HG02970 (cell line): Measurements from ENCODE around the gene ESYT2.
A peak's percentile ranks its signal among the peaks of the same experiment; 100 is the strongest.
"Not testable (repeated sequence)": the region's sequence is repeated elsewhere in the genome, so short reads cannot be mapped to it uniquely, and the experiment has no call there.

Source experiments
- ATAC-seq: cut with Tn5 transposase; IDR thresholded peaks from one replicate; pipeline ENCODE4 v1.9.1; 2021; ENCODE audit warnings: mild to moderate bottlenecking, moderate library complexity, moderate number of reproducible peaks; ENCODE audit not compliant: unreplicated experiment, low FRiP score

Gene ESYT2

GRCh38 chr7:158856883-158857668, 27.8 kb upstream of the ESYT2 start:
- ATAC-seq: peak; percentile 23

DNA sequence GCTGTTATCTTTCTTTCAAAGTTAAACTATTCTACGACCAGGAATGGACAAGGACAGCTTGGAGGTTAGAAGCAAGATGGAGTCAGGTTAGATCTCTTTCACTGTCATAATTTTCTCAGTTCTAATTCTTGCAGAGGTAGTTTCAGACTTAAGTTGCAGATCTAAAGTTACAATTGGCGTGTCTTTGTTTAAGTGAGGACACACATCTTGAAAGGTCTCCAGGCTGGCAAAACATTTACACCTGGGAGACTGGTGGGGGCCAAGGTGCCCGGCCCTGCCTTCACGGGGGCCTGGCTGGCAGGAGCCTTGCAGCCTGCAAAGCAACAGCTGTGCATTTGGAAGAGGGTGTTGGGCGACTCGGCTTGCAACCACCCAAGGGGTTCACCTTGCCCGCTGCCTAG, 25.4 kb upstream of the ESYT2 start:
- ATAC-seq: no peak

DNA sequence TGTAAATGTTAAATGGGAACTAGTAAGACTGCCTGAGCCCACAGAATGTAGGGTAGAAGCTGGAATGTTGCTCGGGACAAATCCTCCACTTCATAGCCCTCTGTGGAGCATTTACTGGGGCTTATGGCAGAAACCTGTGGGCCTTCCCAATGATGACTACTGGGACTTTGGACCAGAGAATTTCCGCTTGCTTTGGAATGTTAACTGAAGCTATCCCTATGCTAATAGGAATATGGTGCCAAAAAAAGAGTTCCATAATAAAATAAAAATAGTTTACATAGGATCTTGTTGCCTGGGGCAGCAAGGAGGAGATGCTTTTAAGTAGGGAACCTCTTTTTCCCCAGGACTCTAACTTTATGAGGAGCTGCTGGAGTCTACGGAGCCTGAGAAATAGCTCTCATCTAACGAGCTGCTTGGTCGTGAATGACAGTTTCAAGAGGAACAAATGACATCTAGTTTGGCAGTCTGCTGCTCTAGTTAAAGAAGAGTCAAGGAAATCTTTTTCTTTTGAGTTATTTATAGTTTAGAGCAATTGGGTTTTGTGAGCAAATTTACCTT, 21.3 kb upstream of the ESYT2 start:
- ATAC-seq: no peak

GRCh38 chr7:158849768-158850544, 20.6 kb upstream of the ESYT2 start:
- ATAC-seq: no peak

- ATAC-seq: no peak
Measured at GRCh38 chr7:158849442-158849767, 20.1 kb upstream of the ESYT2 start.

DNA sequence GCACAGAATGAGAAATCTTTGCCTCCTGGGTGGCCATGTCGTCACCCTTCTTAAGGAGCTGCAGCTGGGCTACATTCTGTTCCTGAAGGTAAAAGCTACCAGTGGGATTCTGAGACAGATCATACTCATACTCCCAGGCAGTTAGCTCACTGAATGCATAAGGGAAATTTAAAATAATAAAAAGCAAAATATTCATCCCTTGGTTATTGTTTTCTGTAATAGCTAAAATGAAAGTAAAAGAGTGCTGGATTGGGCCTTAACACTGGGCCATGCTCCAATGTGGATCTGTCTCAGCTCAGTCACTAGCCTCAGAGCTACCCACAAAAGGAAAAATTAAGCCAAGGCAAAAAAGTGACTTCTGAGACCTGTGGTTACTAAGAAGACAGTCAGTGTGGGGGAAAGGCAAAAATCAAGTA, 18.1 kb upstream of the ESYT2 start:
- ATAC-seq: no peak

GRCh38 chr7:158846304-158846703, 17.0 kb upstream of the ESYT2 start:
- no peak for ATAC-seq

DNA sequence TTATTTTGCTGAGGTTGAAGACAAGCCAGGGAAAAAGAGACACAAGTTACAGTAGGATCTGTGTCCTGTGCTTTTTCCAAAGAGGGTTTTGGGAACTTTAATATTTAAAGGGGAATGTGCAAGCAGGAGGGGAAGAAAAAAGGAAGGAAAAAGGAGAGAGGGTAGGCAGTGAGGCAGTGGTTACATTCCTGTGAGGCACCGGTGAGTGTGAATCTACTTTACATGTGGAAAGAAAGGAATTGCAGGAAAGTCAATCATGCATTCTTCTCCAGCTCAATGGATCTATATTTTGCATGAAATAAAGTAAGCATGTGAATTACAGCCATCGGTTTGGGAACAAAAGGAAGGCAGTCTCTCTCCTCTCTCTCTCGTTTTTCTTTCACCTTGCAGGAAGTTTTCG, 14.5 kb upstream of the ESYT2 start:
- ATAC-seq: no peak

- ATAC-seq: no peak
Measured at GRCh38 chr7:158842486-158842885, 13.2 kb upstream of the ESYT2 start.

GRCh38 chr7:158840604-158841003, 11.3 kb upstream of the ESYT2 start:
- ATAC-seq: no peak

- not testable (repeated sequence) for ATAC-seq
Measured at GRCh38 chr7:158839177-158839576, 9.9 kb upstream of the ESYT2 start.

GRCh38 chr7:158837790-158838637, 8.7 kb upstream of the ESYT2 start:
- ATAC-seq: no peak

DNA sequence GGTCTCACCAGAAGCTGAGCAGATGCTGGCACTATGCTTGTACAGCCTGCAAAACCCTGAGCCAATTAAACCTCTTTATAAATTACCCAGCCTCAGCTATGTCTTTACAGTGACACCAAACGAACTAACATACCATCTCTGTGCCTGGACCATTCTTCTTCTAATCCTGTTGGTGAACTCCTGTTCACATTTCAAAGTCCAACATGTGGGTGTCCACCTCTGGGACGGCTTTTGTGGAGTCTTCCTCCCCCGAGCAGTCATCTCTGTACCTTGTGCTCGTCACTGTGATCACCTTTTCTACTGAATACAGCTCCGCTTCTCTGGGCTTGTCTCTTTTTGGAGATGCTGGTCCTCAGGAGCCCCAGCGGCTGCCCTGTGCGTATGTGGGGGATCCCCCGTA, 7.4 kb upstream of the ESYT2 start:
- no peak for ATAC-seq

DNA sequence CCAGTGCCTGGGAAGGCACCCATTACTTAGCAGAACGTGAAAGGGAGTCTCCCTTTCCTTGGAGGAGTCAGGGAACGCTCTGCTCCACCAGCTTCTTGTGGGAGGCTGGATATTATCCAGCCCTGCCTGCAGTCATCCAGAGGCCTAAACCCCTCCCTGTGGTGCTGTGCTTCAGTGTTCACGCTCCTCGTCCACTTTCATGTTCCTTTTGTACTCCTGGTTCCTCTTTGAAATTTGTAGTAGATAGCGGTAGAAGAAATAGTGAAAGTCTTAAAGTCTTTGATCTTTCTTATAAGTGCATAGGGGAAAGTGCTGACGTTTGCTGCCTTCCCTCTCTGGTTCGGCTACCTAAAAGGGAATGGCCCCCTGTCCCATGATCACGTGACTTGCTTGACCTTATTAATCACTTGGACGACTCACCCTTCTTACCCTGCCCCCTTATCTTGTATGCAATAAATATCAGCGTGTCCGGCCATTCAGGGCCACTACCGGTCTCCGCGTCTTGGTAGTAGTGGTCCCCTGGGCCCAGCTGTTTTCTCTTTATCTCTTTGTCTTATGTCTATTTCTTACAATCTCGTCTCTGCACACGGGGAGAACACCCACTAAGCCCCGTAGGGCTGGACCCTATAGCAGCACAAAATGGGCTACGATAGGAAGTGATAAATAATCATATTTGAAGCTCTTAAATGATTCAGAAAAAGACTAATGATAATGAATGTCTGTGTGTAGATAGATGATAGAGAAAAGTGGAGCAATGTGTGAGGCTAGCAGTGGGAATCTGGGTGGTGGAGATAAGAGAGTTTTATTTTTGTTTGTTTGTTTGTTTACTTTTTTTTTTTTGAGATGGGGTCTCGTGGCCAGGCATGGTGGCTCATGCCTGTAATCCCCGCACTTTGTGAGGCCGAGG, 5.8 kb upstream of the ESYT2 start:
- no peak for ATAC-seq

GRCh38 chr7:158832994-158833393, 3.7 kb upstream of the ESYT2 start:
- no peak for ATAC-seq

DNA sequence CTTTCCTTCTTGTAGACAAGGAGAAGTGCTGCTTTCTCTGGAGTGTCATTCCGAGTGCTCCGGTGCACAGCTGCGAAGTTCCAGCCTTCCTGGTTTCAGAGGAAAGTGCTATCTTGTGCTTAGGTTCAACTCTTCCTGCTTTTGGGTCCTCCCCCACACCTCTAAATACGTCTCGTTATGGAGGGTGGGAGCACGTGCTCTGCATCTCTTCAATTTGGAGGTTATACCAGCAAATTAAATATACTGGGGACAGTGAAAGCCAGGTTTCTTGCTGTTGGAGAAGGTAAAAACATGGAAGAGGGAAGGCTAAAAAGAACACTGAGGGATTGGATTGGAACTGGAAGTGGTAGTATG, 2.4 kb upstream of the ESYT2 start:
- no peak for ATAC-seq

DNA sequence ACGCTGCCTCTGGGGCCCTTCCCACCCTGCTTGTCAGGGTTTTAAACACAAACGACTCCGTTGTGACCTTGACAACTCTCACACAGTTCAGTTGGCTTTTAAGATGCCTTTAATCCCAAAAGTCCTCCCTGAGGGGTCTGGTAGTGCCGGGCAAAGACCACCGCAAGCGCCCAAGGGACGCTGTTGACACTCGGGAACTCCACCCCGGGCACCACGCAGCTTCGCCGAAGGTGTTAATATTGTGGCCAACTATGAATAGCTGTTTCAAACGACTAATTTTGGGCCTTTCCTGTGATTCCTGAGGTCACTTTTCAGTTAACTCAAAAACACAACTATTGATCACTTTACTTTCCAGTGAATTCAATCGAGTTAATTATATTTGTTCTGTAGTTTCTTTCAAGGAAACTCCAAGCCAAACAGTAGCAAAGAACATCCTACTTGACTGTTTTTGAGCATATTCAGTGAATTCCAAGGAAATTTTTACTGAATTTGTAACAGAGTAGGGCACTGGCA, 958 bp upstream of the ESYT2 start:
- no peak for ATAC-seq

GRCh38 chr7:158829021-158829341, 328 bp downstream of the ESYT2 start:
- ATAC-seq: peak; percentile 42

DNA sequence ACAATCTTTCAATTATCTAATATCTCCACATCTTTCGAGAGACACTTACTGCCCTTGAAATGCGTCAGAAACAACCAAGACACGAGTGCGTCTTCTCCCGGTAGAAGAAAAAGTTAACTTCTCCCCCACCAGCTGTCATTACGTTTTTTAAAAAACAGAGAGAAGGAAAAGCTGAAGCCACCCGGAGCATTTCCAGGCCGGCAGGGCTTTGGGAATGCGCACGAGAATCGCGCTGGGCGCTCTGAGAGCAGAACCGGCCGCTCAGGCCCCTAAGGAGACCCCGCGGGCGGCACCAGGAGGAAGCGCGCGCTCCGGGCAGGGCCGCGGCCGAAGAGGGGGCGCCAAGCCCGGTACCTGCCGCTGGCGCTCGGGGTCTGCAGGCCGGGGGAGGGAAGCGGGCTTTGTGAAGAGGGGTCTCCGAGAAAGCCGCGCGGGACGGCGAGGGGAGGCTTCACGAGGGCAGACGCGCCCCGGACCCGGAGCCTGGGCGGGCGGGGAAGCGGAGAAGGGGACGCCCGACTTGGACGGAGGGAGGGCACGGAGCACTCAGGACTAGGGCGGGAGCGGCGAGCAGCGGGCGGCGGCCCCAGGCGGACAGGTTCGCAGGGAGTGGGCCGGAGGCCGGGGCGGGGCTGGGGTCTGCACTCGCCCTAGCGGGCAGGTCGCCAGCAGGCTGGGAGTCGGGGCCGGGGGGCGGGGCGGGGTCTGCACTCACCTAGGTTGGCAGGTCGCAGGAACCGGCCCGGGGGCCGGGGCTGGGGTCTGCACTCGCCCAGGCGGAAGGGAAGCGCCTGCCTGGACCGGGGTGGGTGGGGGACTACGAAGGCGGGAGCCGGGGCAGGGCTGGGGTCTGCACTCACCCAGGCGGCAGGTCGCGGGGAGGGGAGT, 932 bp downstream of the ESYT2 start:
- no peak for ATAC-seq
